HepG2 (cell line): Measurements from ENCODE around the gene NAA38. TPM values are rescaled to one million over a fixed set of nuclear protein-coding genes. Genes with fewer than 3 reads are reported as not detected.
A peak's percentile ranks its signal among the peaks of the same experiment; 100 is the strongest.

ENCODE experiments used
- ARNTL ChIP-seq: sonication (generic); formaldehyde crosslinking; IDR thresholded peaks from 2 replicates; pipeline ENCODE4 v1.4.0; 2020; ENCODE audit warnings: mild to moderate bottlenecking, missing genetic modification reagents
- ATF6 ChIP-seq: sonication (generic); formaldehyde crosslinking; conservative IDR thresholded peaks from 2 replicates; pipeline ENCODE4 v1.4.0; 2020; ENCODE audit warnings: missing genetic modification reagents
- CEBPB ChIP-seq: IDR thresholded peaks from 2 replicates; pipeline ENCODE4 v1.6.1; 2011; ENCODE audit warnings: low read depth, low read length, improper control_type of control experiment, borderline replicate concordance
- EED ChIP-seq: sonication (generic); formaldehyde crosslinking; IDR thresholded peaks from 2 replicates; pipeline ENCODE4 v1.5.0; 2020; ENCODE audit warnings: mild to moderate bottlenecking, missing genetic modification reagents
- FOXO1 ChIP-seq: sonication (generic); formaldehyde crosslinking; IDR thresholded peaks from 2 replicates; pipeline ENCODE4 v1.4.0; 2020; ENCODE audit warnings: missing genetic modification reagents
- ISL2 ChIP-seq: sonication (generic); formaldehyde crosslinking; IDR thresholded peaks from 2 replicates; pipeline ENCODE4 v1.5.0; 2020; ENCODE audit warnings: missing genetic modification reagents
- KAT2B ChIP-seq: fragments of 150-350 bp; IDR thresholded peaks from 2 replicates; pipeline ENCODE4 v1.6.1; 2014; ENCODE audit warnings: low read depth, low read length, borderline replicate concordance
- MYC ChIP-seq: sonication (generic); formaldehyde crosslinking; IDR thresholded peaks from 2 replicates; pipeline ENCODE4 v1.9.0; 2021; ENCODE audit warnings: missing genetic modification reagents, borderline replicate concordance
- PLSCR1 ChIP-seq: sonication (generic); formaldehyde crosslinking; IDR thresholded peaks from 2 replicates; pipeline ENCODE4 v1.5.0; 2020; ENCODE audit warnings: missing genetic modification reagents, mild to moderate bottlenecking, borderline replicate concordance
- SAFB2 ChIP-seq: sonication (generic); formaldehyde crosslinking; IDR thresholded peaks from 2 replicates; pipeline ENCODE4 v1.5.1; 2020; ENCODE audit warnings: missing genetic modification reagents, low read depth, mild to moderate bottlenecking, borderline replicate concordance
- SAP130 ChIP-seq: IDR thresholded peaks from 2 replicates; pipeline ENCODE4 v1.6.1; 2016; ENCODE audit warnings: low read depth
- SMARCE1 ChIP-seq: fragments of 450-650 bp; IDR thresholded peaks from 2 replicates; pipeline ENCODE4 v1.6.1; 2017; ENCODE audit warnings: borderline replicate concordance
- SRSF4 ChIP-seq: fragments of 200-400 bp; formaldehyde crosslinking; IDR thresholded peaks from one replicate; pipeline ENCODE4 v1.6.1; 2018; ENCODE audit warnings: mild to moderate bottlenecking, low read depth, low read length, moderate library complexity; ENCODE audit not compliant: poor library complexity, severe bottlenecking
- UBTF ChIP-seq: sonication (generic); formaldehyde crosslinking; IDR thresholded peaks from 2 replicates; pipeline ENCODE4 v1.4.0; 2020; ENCODE audit warnings: mild to moderate bottlenecking, missing genetic modification reagents
- ZNF350 ChIP-seq: sonication (generic); formaldehyde crosslinking; IDR thresholded peaks from 2 replicates; pipeline ENCODE4 v1.4.0; 2020; ENCODE audit warnings: mild to moderate bottlenecking, low read depth, missing genetic modification reagents, borderline replicate concordance
- ZNF451 ChIP-seq: sonication (generic); formaldehyde crosslinking; IDR thresholded peaks from 2 replicates; pipeline ENCODE4 v1.5.0; 2020; ENCODE audit warnings: mild to moderate bottlenecking, missing genetic modification reagents
- ZNF777 ChIP-seq: sonication (generic); formaldehyde crosslinking; IDR thresholded peaks from 2 replicates; pipeline ENCODE4 v1.4.0; 2020; ENCODE audit warnings: missing genetic modification reagents
- polyA plus RNA-seq, 8 experiments: library from polyadenylated mRNA; depleted of rRNA in 3 of 8; stranded (reverse) in 7 of 8; unstranded in 1 of 8; fragments of >200 nt; fragmentation: Illumina TruSeq in 4 of 8; extraction: Trizol in 4 of 8; gene quantifications; 2 replicates each; pipeline versions ENCODE4 v1.2.1 to v1.2.3, GENCODE V29; 2011 to 2016; ENCODE audit warnings: low read depth in 4 of 8, missing spikeins in 1 of 8, mixed read lengths in 1 of 8; ENCODE audit not compliant: insufficient read depth in 1 of 8
- total RNA-seq, 5 experiments: library from RNA; depleted of rRNA; stranded (reverse); fragments of >200 nt; fragmentation: Illumina TruSeq; extraction: Trizol; gene quantifications; 2 replicates each; pipeline ENCODE4 v1.2.3, GENCODE V29; 2016; ENCODE audit warnings: low read depth in 1 of 5
- TF ChIP-seq, protein P1 (sequence below): IDR thresholded peaks from 2 replicates; pipeline ENCODE4 v1.6.1; 2012; ENCODE audit warnings: inconsistent platforms
- TF ChIP-seq, protein P2 (sequence below): sonication (generic); formaldehyde crosslinking; IDR thresholded peaks from 2 replicates; pipeline ENCODE4 v1.5.1; 2020; ENCODE audit warnings: mild to moderate bottlenecking, missing genetic modification reagents, moderate library complexity

NAA38 gene
- total and polyA plus RNA-seq, 2 of the 13 experiments (the other 11 are each of a cell fraction or from before 2014, with no cell fraction given) = 46.9 to 91.6 TPM

GRCh38 chr17:7885367-7886226, 28.2 kb upstream of the NAA38 start (continued):
- no peak for TF ChIP-seq ZNF350 (CRISPR knock-in tag)
- TF ChIP-seq, protein P1, sequence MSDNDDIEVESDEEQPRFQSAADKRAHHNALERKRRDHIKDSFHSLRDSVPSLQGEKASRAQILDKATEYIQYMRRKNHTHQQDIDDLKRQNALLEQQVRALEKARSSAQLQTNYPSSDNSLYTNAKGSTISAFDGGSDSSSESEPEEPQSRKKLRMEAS = 0 out of 2 replicates have a peak, but pooled peaks have one; percentile 6
- TF ChIP-seq ZNF777 (CRISPR knock-in tag) = peak; percentile 54; the same call in 1 of the 2 replicates
- peak; percentile 27; the same call in 1 of the 2 replicates for TF ChIP-seq UBTF
- TF ChIP-seq ARNTL (CRISPR knock-in tag) = no peak
- TF ChIP-seq SAP130 (CRISPR knock-in tag) = peak; percentile 11; the same call in 1 of the 2 replicates
- TF ChIP-seq, protein P2, sequence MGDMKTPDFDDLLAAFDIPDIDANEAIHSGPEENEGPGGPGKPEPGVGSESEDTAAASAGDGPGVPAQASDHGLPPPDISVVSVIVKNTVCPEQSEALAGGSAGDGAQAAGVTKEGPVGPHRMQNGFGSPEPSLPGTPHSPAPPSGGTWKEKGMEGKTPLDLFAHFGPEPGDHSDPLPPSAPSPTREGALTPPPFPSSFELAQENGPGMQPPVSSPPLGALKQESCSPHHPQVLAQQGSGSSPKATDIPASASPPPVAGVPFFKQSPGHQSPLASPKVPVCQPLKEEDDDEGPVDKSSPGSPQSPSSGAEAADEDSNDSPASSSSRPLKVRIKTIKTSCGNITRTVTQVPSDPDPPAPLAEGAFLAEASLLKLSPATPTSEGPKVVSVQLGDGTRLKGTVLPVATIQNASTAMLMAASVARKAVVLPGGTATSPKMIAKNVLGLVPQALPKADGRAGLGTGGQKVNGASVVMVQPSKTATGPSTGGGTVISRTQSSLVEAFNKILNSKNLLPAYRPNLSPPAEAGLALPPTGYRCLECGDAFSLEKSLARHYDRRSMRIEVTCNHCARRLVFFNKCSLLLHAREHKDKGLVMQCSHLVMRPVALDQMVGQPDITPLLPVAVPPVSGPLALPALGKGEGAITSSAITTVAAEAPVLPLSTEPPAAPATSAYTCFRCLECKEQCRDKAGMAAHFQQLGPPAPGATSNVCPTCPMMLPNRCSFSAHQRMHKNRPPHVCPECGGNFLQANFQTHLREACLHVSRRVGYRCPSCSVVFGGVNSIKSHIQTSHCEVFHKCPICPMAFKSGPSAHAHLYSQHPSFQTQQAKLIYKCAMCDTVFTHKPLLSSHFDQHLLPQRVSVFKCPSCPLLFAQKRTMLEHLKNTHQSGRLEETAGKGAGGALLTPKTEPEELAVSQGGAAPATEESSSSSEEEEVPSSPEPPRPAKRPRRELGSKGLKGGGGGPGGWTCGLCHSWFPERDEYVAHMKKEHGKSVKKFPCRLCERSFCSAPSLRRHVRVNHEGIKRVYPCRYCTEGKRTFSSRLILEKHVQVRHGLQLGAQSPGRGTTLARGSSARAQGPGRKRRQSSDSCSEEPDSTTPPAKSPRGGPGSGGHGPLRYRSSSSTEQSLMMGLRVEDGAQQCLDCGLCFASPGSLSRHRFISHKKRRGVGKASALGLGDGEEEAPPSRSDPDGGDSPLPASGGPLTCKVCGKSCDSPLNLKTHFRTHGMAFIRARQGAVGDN = peak; percentile 58; the same call in 1 of the 2 replicates
- no peak for TF ChIP-seq CEBPB
- no peak for TF ChIP-seq SRSF4
- TF ChIP-seq ATF6 (CRISPR knock-in tag) = no peak
- TF ChIP-seq ISL2 (CRISPR knock-in tag) = no peak
- 0 out of 2 replicates have a peak, but pooled peaks have one; percentile 8 for TF ChIP-seq FOXO1 (CRISPR knock-in tag)
- TF ChIP-seq ZNF451 (CRISPR knock-in tag) = peak; percentile 41; the same call in 1 of the 2 replicates
- 0 out of 2 replicates have a peak, but pooled peaks have one; percentile 31 for TF ChIP-seq MYC (CRISPR knock-in tag)
- TF ChIP-seq SMARCE1 = no peak
- no peak for TF ChIP-seq PLSCR1 (CRISPR knock-in tag)
- no peak for TF ChIP-seq SAFB2 (CRISPR knock-in tag)
- no peak for TF ChIP-seq KAT2B
- TF ChIP-seq EED (CRISPR knock-in tag) = no peak
